Measurements from ENCODE around the gene ATP6V1D. TPM values are rescaled to one million over a fixed set of nuclear protein-coding genes. Genes with fewer than 3 reads are reported as not detected.

The ATP6V1D gene
- total RNA-seq, 1 donor from 2014 or later = 79.1 TPM

DNA sequence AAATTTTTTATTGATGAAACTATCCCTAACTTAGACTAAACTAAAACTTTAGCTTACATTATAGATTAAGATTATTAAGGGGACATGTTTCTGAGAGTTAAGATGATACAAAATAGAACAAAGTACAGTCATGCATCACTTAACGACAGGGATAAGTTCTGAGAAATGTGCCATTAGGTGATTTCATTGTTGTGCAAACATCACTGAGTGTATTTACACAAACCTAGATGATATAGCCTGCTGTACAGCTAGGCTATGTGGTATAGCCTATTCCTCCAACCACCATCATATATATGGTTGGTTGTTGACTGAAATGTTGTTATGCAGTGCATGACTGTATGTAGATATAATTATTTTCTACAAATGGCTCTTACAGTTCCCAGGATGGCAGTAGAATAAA lies 46.5 kb downstream of the ATP6V1D start:
- Histone ChIP-seq H3K27ac (no peak overlapping the region), H3K36me3 (peaks cover 50% of the 10 kb centered on the region), H3K4me3 (no peak overlapping the region), H3K27me3 (ENCODE audit: low read depth) (no peaks in the 10 kb centered on the region), H3K9me3 (no peaks in the 10 kb centered on the region), H3K4me1 (no peaks in the 10 kb centered on the region)
- intact Hi-C loops (cut with DNase I) = no loop called here
- TF ChIP-seq, protein P1, sequence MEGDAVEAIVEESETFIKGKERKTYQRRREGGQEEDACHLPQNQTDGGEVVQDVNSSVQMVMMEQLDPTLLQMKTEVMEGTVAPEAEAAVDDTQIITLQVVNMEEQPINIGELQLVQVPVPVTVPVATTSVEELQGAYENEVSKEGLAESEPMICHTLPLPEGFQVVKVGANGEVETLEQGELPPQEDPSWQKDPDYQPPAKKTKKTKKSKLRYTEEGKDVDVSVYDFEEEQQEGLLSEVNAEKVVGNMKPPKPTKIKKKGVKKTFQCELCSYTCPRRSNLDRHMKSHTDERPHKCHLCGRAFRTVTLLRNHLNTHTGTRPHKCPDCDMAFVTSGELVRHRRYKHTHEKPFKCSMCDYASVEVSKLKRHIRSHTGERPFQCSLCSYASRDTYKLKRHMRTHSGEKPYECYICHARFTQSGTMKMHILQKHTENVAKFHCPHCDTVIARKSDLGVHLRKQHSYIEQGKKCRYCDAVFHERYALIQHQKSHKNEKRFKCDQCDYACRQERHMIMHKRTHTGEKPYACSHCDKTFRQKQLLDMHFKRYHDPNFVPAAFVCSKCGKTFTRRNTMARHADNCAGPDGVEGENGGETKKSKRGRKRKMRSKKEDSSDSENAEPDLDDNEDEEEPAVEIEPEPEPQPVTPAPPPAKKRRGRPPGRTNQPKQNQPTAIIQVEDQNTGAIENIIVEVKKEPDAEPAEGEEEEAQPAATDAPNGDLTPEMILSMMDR (IDR thresholded peaks at IDR 0.05) = no peak
- DNase-seq (no peak), ATAC-seq (no peak)

GRCh38 chr14:67311868-67312267 lies 47.7 kb downstream of the ATP6V1D start:
- ATAC-seq (peak in 1 of 2 donors; percentile 33), DNase-seq (no peak)
- H3K27ac ChIP-seq = no peak overlapping the region
- no peaks in the 10 kb centered on the region for H3K27me3 ChIP-seq (ENCODE audit: low read depth)
- intact Hi-C loops (cut with DNase I) = no loop called here
- no peak overlapping the region for H3K4me3 ChIP-seq
- H3K4me1 ChIP-seq = no peaks in the 10 kb centered on the region
- TF ChIP-seq, protein P1 (IDR thresholded peaks at IDR 0.05) = no peak
- H3K9me3 ChIP-seq = no peaks in the 10 kb centered on the region
- peaks cover 40% of the 10 kb centered on the region for H3K36me3 ChIP-seq

Other genes with a start within 250 kb of the ATP6V1D start
- gene GARIN2, start 170.4 kb downstream of the ATP6V1D start, total RNA-seq = 0.32 TPM
- 29.1 TPM for gene PALS1, start 118.4 kb downstream of the ATP6V1D start, total RNA-seq
- 64.7 TPM for gene EIF2S1, start 524 bp upstream of the ATP6V1D start, total RNA-seq
- gene PLEK2, start 52.4 kb upstream of the ATP6V1D start, total RNA-seq = 2.3 TPM
- gene TMEM229B, start 128.9 kb upstream of the ATP6V1D start, total RNA-seq = 6.4 TPM
- gene PLEKHH1, start 173.5 kb upstream of the ATP6V1D start, total RNA-seq = 4.6 TPM
- gene PIGH, start 240.5 kb upstream of the ATP6V1D start, total RNA-seq = 17.2 TPM